Fibroblast of lung (primary cell): Measurements from ENCODE around the gene FHOD3. TPM values are rescaled to one million over a fixed set of nuclear protein-coding genes. Genes with fewer than 3 reads are reported as not detected.

Source experiments
- DNase-seq, 2 donors: peaks; one replicate each; pipeline versions ENCODE4 v3.0.0 to v3.0.0-alpha.2; 2010; ENCODE audit warnings: low read depth in 2 of 2
- H2AFZ ChIP-seq: 2 replicates; pipeline ENCODE4 v1.5.1; 2012; ENCODE audit warnings: low read length, control low read depth, inconsistent platforms
- H3K27ac ChIP-seq: 2 replicates; pipeline ENCODE4 v1.5.1; 2011; ENCODE audit warnings: low read length, control low read depth; ENCODE audit not compliant: insufficient read depth
- H3K27me3 ChIP-seq: 2 replicates; pipeline ENCODE4 v1.5.1; 2011; ENCODE audit warnings: mild to moderate bottlenecking, low read length; ENCODE audit not compliant: control insufficient read depth, insufficient read depth
- H3K36me3 ChIP-seq: 2 replicates; pipeline ENCODE4 v1.5.1; 2011; ENCODE audit warnings: low read length; ENCODE audit not compliant: control insufficient read depth, insufficient read depth
- H3K4me1 ChIP-seq: 2 replicates; pipeline ENCODE4 v1.5.1; 2011; ENCODE audit warnings: low read length; ENCODE audit not compliant: control insufficient read depth, insufficient read depth; ENCODE audit errors: extremely low read depth
- H3K4me2 ChIP-seq: 2 replicates; pipeline ENCODE4 v1.5.1; 2011; ENCODE audit warnings: low read length, control low read depth; ENCODE audit not compliant: insufficient read depth; ENCODE audit errors: extremely low read depth
- H3K4me3 ChIP-seq, 4 experiments: fragments of 200-600 bp in 1 of 4; sonication (generic) in 1 of 4; replicated peaks in 1 of 4; 2 replicates each; pipeline ENCODE4 v1.5.1; 2011 to 2016; ENCODE audit warnings: low read length in 4 of 4, low read depth in 3 of 4, mild to moderate bottlenecking in 3 of 4, control low read depth in 2 of 4, inconsistent platforms in 1 of 4, mixed read lengths in 1 of 4; ENCODE audit not compliant: insufficient read depth in 1 of 4; ENCODE audit errors: control extremely low read depth in 1 of 4
- H3K79me2 ChIP-seq: 2 replicates; pipeline ENCODE4 v1.5.1; 2012; ENCODE audit warnings: mild to moderate bottlenecking, low read length, inconsistent platforms; ENCODE audit not compliant: control insufficient read depth, insufficient read depth
- H3K9ac ChIP-seq: 2 replicates; pipeline ENCODE4 v1.5.1; 2011; ENCODE audit warnings: mild to moderate bottlenecking, low read length, control low read depth; ENCODE audit not compliant: insufficient read depth
- H3K9me3 ChIP-seq: 2 replicates; pipeline ENCODE4 v1.5.1; 2012; ENCODE audit warnings: low read depth, low read length; ENCODE audit not compliant: control insufficient read depth, insufficient read depth
- H4K20me1 ChIP-seq: 2 replicates; pipeline ENCODE4 v1.5.1; 2011; ENCODE audit warnings: low read length; ENCODE audit not compliant: control insufficient read depth, insufficient read depth; ENCODE audit errors: extremely low read depth
- CTCF ChIP-seq, 2 donors: IDR thresholded peaks in 1 of 2; conservative IDR thresholded peaks in 1 of 2; 1 replicate in 1 of 2; 2 replicates in 1 of 2; pipeline ENCODE4 v1.5.1; 2011 to 2012; ENCODE audit warnings: low read length in 2 of 2, control low read depth in 1 of 2, inconsistent platforms in 1 of 2, low read depth in 1 of 2, mild to moderate bottlenecking in 1 of 2
- EZH2 ChIP-seq: IDR thresholded peaks from 2 replicates; pipeline ENCODE4 v1.5.1; 2012; ENCODE audit warnings: low read length, control low read depth, mild to moderate bottlenecking; ENCODE audit errors: missing control alignments
- polyA plus RNA-seq, 2 donors: library from polyadenylated mRNA; depleted of rRNA in 1 of 2; stranded (reverse) in 1 of 2; unstranded in 1 of 2; fragments of >200 nt; gene quantifications; 2 replicates each; pipeline ENCODE4 v1.2.1, GENCODE V29; 2011 to 2012; ENCODE audit warnings: missing spikeins in 1 of 2
- total RNA-seq: library from RNA; depleted of rRNA; stranded (reverse); fragments of >200 nt; gene quantifications from 2 replicates; pipeline ENCODE4 v1.2.1, GENCODE V29; 2014

The FHOD3 gene
- total and polyA plus RNA-seq, 2 donors (not counting 1 experiment from before 2014, with no cell fraction given): 16.1 to 28.2 TPM

- Histone ChIP-seq H3K36me3 (no peaks in the 10 kb centered on the region), H3K9ac (no peak overlapping the region), H3K27ac (no peak overlapping the region), H3K9me3 (no peaks in the 10 kb centered on the region), H3K4me1 (no peaks in the 10 kb centered on the region), H3K4me2 (no peak overlapping the region), H3K27me3 (no peaks in the 10 kb centered on the region), H3K79me2 (no peaks in the 10 kb centered on the region), H3K4me3 (no peak overlapping the region), H2AFZ (no peak overlapping the region), H4K20me1 (no peaks in the 10 kb centered on the region)
- DNase-seq: peak in 1 of 2 donors; percentile 54
- TF ChIP-seq CTCF (conservative IDR thresholded peaks at IDR 0.05 in 1 of 2, IDR thresholded peaks at IDR 0.05 in 1 of 2; ENCODE audit: low read depth in 1 of 2, low read length in 2 of 2) (no peak), EZH2 (no peak)
Measured at GRCh38 chr18:36623091-36623490, 325.6 kb downstream of the FHOD3 start.

- H3K9ac ChIP-seq: no peak overlapping the region
- no peaks in the 10 kb centered on the region for H3K79me2 ChIP-seq
- no peaks in the 10 kb centered on the region for H4K20me1 ChIP-seq
- no peak overlapping the region for H2AFZ ChIP-seq
- H3K4me1 ChIP-seq: no peaks in the 10 kb centered on the region
- H3K4me2 ChIP-seq: no peak overlapping the region
- no peaks in the 10 kb centered on the region for H3K36me3 ChIP-seq
- DNase-seq: no peak
- no peak overlapping the region for H3K27ac ChIP-seq
- no peak for TF ChIP-seq EZH2
- TF ChIP-seq CTCF (conservative IDR thresholded peaks at IDR 0.05 in 1 of 2, IDR thresholded peaks at IDR 0.05 in 1 of 2; ENCODE audit: low read depth in 1 of 2, low read length in 2 of 2): no peak
- no peaks in the 10 kb centered on the region for H3K9me3 ChIP-seq
- H3K4me3 ChIP-seq: no peak overlapping the region
- H3K27me3 ChIP-seq: no peaks in the 10 kb centered on the region
Measured at GRCh38 chr18:36623681-36624190, 326.2 kb downstream of the FHOD3 start.

- Histone ChIP-seq H3K9me3 (no peaks in the 10 kb centered on the region), H4K20me1 (no peaks in the 10 kb centered on the region), H3K4me2 (no peak overlapping the region), H2AFZ (no peak overlapping the region), H3K79me2 (no peaks in the 10 kb centered on the region), H3K27me3 (no peaks in the 10 kb centered on the region), H3K9ac (no peak overlapping the region), H3K4me3 (no peak overlapping the region), H3K36me3 (no peaks in the 10 kb centered on the region), H3K4me1 (peaks cover 5% of the 10 kb centered on the region), H3K27ac (no peak overlapping the region)
- no peak for TF ChIP-seq EZH2
- no peak for TF ChIP-seq CTCF (conservative IDR thresholded peaks at IDR 0.05 in 1 of 2, IDR thresholded peaks at IDR 0.05 in 1 of 2; ENCODE audit: low read depth in 1 of 2, low read length in 2 of 2)
- no peak for DNase-seq
Measured at GRCh38 chr18:36624451-36625167, 327.1 kb downstream of the FHOD3 start.
